ENCODE measurements around the gene ZCCHC24. TPM values are rescaled to one million over a fixed set of nuclear protein-coding genes. Genes with fewer than 3 reads are reported as not detected.

Gene ZCCHC24
- total RNA-seq, 1 donor from 2014 or later, result 1.6 TPM

DNA sequence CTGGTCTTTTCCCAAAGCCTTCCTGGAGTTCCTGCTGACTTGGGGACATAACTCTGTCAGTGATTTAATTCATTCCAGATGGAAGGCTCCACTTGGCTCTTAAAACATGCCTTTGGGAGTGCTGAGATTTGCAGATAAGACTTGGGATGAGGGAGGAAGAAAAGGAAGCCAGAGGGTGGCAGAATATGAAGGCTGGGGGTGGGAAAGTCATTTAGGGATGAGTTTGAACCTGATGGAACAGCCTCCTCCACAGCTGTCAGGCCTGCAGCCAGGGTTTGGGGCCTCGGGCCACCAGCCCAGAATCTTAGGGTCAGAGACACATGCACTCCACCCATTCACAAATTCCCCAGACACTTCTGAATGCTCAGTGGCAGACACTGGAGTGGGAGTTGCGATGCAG lies 38.5 kb upstream of the ZCCHC24 start:
- Mint-ChIP-seq H3K9me3 (ENCODE audit: low read depth) (no peaks in the 10 kb centered on the region), H3K4me1 (ENCODE audit: low read depth) (no peaks in the 10 kb centered on the region), H3K27me3 (peaks cover 12% of the 10 kb centered on the region), H3K27ac (no peak overlapping the region), H3K4me3 (ENCODE audit: low read depth) (no peak overlapping the region), H3K36me3 (ENCODE audit: insufficient read depth) (no peaks in the 10 kb centered on the region)
- TF ChIP-seq, protein P1, sequence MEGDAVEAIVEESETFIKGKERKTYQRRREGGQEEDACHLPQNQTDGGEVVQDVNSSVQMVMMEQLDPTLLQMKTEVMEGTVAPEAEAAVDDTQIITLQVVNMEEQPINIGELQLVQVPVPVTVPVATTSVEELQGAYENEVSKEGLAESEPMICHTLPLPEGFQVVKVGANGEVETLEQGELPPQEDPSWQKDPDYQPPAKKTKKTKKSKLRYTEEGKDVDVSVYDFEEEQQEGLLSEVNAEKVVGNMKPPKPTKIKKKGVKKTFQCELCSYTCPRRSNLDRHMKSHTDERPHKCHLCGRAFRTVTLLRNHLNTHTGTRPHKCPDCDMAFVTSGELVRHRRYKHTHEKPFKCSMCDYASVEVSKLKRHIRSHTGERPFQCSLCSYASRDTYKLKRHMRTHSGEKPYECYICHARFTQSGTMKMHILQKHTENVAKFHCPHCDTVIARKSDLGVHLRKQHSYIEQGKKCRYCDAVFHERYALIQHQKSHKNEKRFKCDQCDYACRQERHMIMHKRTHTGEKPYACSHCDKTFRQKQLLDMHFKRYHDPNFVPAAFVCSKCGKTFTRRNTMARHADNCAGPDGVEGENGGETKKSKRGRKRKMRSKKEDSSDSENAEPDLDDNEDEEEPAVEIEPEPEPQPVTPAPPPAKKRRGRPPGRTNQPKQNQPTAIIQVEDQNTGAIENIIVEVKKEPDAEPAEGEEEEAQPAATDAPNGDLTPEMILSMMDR (IDR thresholded peaks at IDR 0.05; ENCODE audit: unreplicated experiment), result no peak
- no peak for DNase-seq (ENCODE audit: low spot score, unreplicated experiment)

- peaks cover 9% of the 10 kb centered on the region for H3K27me3 Mint-ChIP-seq
- H3K4me1 Mint-ChIP-seq (ENCODE audit: low read depth), result no peaks in the 10 kb centered on the region
- H3K36me3 Mint-ChIP-seq (ENCODE audit: insufficient read depth), result no peaks in the 10 kb centered on the region
- TF ChIP-seq, protein P1 (IDR thresholded peaks at IDR 0.05; ENCODE audit: unreplicated experiment), result no peak
- DNase-seq (ENCODE audit: low spot score, unreplicated experiment), result no peak
- no peak overlapping the region for H3K27ac Mint-ChIP-seq
- no peaks in the 10 kb centered on the region for H3K9me3 Mint-ChIP-seq (ENCODE audit: low read depth)
- H3K4me3 Mint-ChIP-seq (ENCODE audit: low read depth), result no peak overlapping the region
Observed at GRCh38 chr10:79483299-79483698, 37.9 kb upstream of the ZCCHC24 start.

- peaks cover 9% of the 10 kb centered on the region for H3K27me3 Mint-ChIP-seq
- H3K36me3 Mint-ChIP-seq (ENCODE audit: insufficient read depth), result no peaks in the 10 kb centered on the region
- no peaks in the 10 kb centered on the region for H3K4me1 Mint-ChIP-seq (ENCODE audit: low read depth)
- TF ChIP-seq, protein P1 (IDR thresholded peaks at IDR 0.05; ENCODE audit: unreplicated experiment), result no peak
- no peak overlapping the region for H3K4me3 Mint-ChIP-seq (ENCODE audit: low read depth)
- no peak overlapping the region for H3K27ac Mint-ChIP-seq
- no peak for DNase-seq (ENCODE audit: low spot score, unreplicated experiment)
- no peaks in the 10 kb centered on the region for H3K9me3 Mint-ChIP-seq (ENCODE audit: low read depth)
Observed at GRCh38 chr10:79482741-79483140, 37.3 kb upstream of the ZCCHC24 start.

- Mint-ChIP-seq H3K9me3 (ENCODE audit: low read depth) (no peaks in the 10 kb centered on the region), H3K27me3 (peaks cover 13% of the 10 kb centered on the region)
- TF ChIP-seq, protein P1 (IDR thresholded peaks at IDR 0.05; ENCODE audit: unreplicated experiment), result no peak
Observed at GRCh38 chr10:79482304-79482703, 36.9 kb upstream of the ZCCHC24 start.

DNA sequence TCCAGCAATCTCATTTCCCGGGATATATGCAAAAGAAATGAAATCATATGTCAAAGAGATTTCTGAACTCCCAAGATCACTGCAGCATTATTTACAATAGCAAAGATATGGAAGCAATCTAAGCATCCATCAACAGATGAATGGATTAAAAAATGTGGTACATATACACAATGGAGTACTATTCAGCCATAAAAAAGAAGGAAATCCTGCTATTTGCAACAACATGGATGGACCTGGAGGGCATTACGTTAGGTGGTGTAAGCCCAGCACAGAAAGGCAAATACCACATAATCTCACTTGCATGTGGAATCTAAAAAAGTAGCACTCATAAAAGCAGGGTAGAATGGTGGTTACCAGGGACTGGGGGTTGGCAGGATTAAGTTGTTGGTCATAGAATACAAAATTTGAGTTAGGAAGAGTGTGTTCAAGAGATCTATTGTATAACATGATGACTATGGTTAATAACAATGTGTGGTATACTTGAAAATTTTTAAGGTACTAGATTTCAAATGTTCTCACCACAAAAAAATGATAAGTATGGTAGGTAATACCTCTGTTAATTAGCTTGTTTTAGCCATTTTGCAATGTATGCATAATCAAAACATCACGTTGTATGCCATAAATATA lies 34.0 kb upstream of the ZCCHC24 start:
- H3K4me3 Mint-ChIP-seq (ENCODE audit: low read depth), result no peak overlapping the region
- DNase-seq (ENCODE audit: low spot score, unreplicated experiment), result no peak
- H3K27me3 Mint-ChIP-seq, result peaks cover 23% of the 10 kb centered on the region
- no peaks in the 10 kb centered on the region for H3K4me1 Mint-ChIP-seq (ENCODE audit: low read depth)
- H3K27ac Mint-ChIP-seq, result no peak overlapping the region
- H3K9me3 Mint-ChIP-seq (ENCODE audit: low read depth), result no peaks in the 10 kb centered on the region
- TF ChIP-seq, protein P1 (IDR thresholded peaks at IDR 0.05; ENCODE audit: unreplicated experiment), result no peak
- H3K36me3 Mint-ChIP-seq (ENCODE audit: insufficient read depth), result no peaks in the 10 kb centered on the region

More at GRCh38 chr10:79482304-79482703, 36.9 kb upstream of the ZCCHC24 start:
- no peaks in the 10 kb centered on the region for H3K36me3 Mint-ChIP-seq (ENCODE audit: insufficient read depth)
- H3K4me1 Mint-ChIP-seq (ENCODE audit: low read depth), result no peaks in the 10 kb centered on the region
- DNase-seq (ENCODE audit: low spot score, unreplicated experiment), result no peak
- H3K27ac Mint-ChIP-seq, result no peak overlapping the region
- H3K4me3 Mint-ChIP-seq (ENCODE audit: low read depth), result no peak overlapping the region

Measured in progenitor cell of endocrine pancreas (in vitro differentiated cells).